ENCODE data around the gene ACAP1.

DNA sequence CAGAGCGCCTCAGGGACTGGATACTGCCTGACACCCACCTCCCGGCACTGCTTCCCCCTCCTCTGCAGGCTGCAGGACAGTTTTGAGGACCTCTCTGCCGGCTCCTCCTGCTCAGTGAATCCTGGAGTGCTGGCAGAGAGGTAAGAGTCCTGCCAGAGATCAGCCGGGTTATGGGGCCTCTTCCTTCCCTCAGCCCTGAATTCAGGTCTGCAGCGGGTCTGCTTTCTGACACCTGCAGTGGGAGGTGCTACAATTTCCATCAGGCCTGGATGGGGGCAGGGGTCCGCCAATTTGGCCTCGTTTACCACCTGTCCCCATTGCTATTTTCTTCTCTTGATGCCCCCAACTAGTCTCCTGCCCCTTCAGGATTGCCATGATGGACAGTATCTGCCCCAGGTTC is 4.2 kb upstream of the ACAP1 start:
- TF ChIP-seq POLR2A (IDR thresholded peaks at IDR 0.05; ENCODE audit: low read length): no peak
- TF ChIP-seq GATA1 (IDR thresholded peaks at IDR 0.05; ENCODE audit: low read depth, low read length): no peak

All from erythroblast (primary cell).